GM23338 (cell line): ENCODE measurements around the gene ERBB4. TPM values are rescaled to one million over a fixed set of nuclear protein-coding genes. Genes with fewer than 3 reads are reported as not detected.

Experiments
- ATAC-seq: fragments of 200-7000 bp; cut with Tn5 transposase; 3 replicates; pipeline ENCODE4 v1.9.1; 2020
- DNase-seq: peaks from one replicate; pipeline ENCODE4 v3.0.0-alpha.2; 2015; ENCODE audit warnings: low spot score
- H2AFZ ChIP-seq: fragments of 200-600 bp; sonication (generic); 2 replicates; pipeline ENCODE4 v1.8.0; 2016; ENCODE audit warnings: antibody characterized with exemption, mild to moderate bottlenecking, moderate library complexity
- H3F3A ChIP-seq: fragments of 200-600 bp; sonication (generic); replicated peaks from 2 replicates; pipeline ENCODE4 v1.8.0; 2017; ENCODE audit warnings: antibody characterized with exemption, mixed run types, low read depth
- H3K27ac ChIP-seq: fragments of 200-600 bp; sonication (generic); 2 replicates; pipeline ENCODE4 v1.6.1; 2016; ENCODE audit warnings: low read depth
- H3K27me3 ChIP-seq: fragments of 200-600 bp; sonication (generic); 2 replicates; pipeline ENCODE4 v1.8.0; 2016; ENCODE audit warnings: mild to moderate bottlenecking, mixed run types, moderate library complexity; ENCODE audit not compliant: insufficient read depth
- H3K36me3 ChIP-seq: fragments of 200-600 bp; sonication (generic); 2 replicates; pipeline ENCODE4 v1.8.0; 2016; ENCODE audit warnings: mild to moderate bottlenecking; ENCODE audit not compliant: insufficient read depth
- H3K4me1 ChIP-seq: fragments of 200-600 bp; sonication (generic); 2 replicates; pipeline ENCODE4 v1.8.0; 2016; ENCODE audit warnings: mild to moderate bottlenecking, moderate library complexity; ENCODE audit not compliant: insufficient read depth
- H3K4me2 ChIP-seq: fragments of 200-600 bp; sonication (generic); 2 replicates; pipeline ENCODE4 v1.7.1; 2017; ENCODE audit warnings: mixed run types
- H3K4me3 ChIP-seq: fragments of 200-600 bp; sonication (generic); 2 replicates; pipeline ENCODE4 v1.6.1; 2016; ENCODE audit warnings: mixed run types
- H3K79me2 ChIP-seq: fragments of 200-600 bp; sonication (generic); replicated peaks from 2 replicates; pipeline ENCODE4 v1.8.0; 2017; ENCODE audit warnings: mild to moderate bottlenecking; ENCODE audit not compliant: insufficient read depth
- H3K9me2 ChIP-seq: fragments of 200-600 bp; sonication (generic); 2 replicates; pipeline ENCODE4 v1.8.0; 2017; ENCODE audit not compliant: insufficient read depth
- H4K20me1 ChIP-seq: fragments of 200-600 bp; sonication (generic); replicated peaks from 2 replicates; pipeline ENCODE4 v1.8.0; 2017; ENCODE audit warnings: mild to moderate bottlenecking; ENCODE audit not compliant: insufficient read depth
- H3K27ac Mint-ChIP-seq: 2 replicates; pipeline ENCODE4 v1.8.0; 2020; ENCODE audit warnings: inconsistent platforms, mild to moderate bottlenecking, moderate library complexity, mixed read lengths
- H3K27me3 Mint-ChIP-seq: 3 replicates; pipeline ENCODE4 v1.8.0; 2022; ENCODE audit warnings: low read depth, mild to moderate bottlenecking, moderate library complexity, mixed read lengths, inconsistent platforms; ENCODE audit not compliant: insufficient read depth, poor library complexity
- H3K36me3 Mint-ChIP-seq: 3 replicates; pipeline ENCODE4 v1.8.0; 2021; ENCODE audit warnings: low read depth, mild to moderate bottlenecking, inconsistent platforms, moderate library complexity, mixed read lengths
- H3K4me1 Mint-ChIP-seq: 3 replicates; pipeline ENCODE4 v1.8.0; 2020; ENCODE audit warnings: mild to moderate bottlenecking, inconsistent platforms, mixed read lengths
- H3K4me3 Mint-ChIP-seq: 3 replicates; pipeline ENCODE4 v1.8.0; 2021; ENCODE audit warnings: moderate library complexity, mild to moderate bottlenecking, inconsistent platforms, mixed read lengths
- H3K9me3 Mint-ChIP-seq: 3 replicates; pipeline ENCODE4 v1.8.0; 2020; ENCODE audit warnings: moderate library complexity, mild to moderate bottlenecking, inconsistent platforms, mixed read lengths
- CREB1 ChIP-seq: fragments of 250-450 bp; sonication (Bioruptor Pico); IDR thresholded peaks from 2 replicates; pipeline ENCODE4 v1.5.0; 2020; ENCODE audit warnings: low read depth, mild to moderate bottlenecking, moderate library complexity
- CTCF ChIP-seq, 2 experiments: fragments of 200-600 bp in 1 of 2; sonication (generic) in 1 of 2; conservative IDR thresholded peaks; 2 replicates each; pipeline versions ENCODE4 v1.5.1 to v1.6.1; 2016 to 2017; ENCODE audit warnings: antibody characterized with exemption in 2 of 2, low read depth in 2 of 2, mild to moderate bottlenecking in 2 of 2, moderate library complexity in 1 of 2
- EZH2 ChIP-seq: fragments of 200-600 bp; sonication (generic); IDR thresholded peaks from one replicate; pipeline ENCODE4 v1.8.0; 2017; ENCODE audit warnings: antibody characterized with exemption, mild to moderate bottlenecking, low read depth; ENCODE audit not compliant: unreplicated experiment
- REST ChIP-seq: IDR thresholded peaks from one replicate; pipeline ENCODE4 v1.6.1; 2018; ENCODE audit warnings: antibody characterized with exemption; ENCODE audit not compliant: unreplicated experiment
- STAT1 ChIP-seq: IDR thresholded peaks from one replicate; pipeline ENCODE4 v1.6.1; 2016; ENCODE audit warnings: antibody characterized with exemption; ENCODE audit not compliant: unreplicated experiment
- ZNF331 ChIP-seq: fragments of 250-450 bp; sonication (Bioruptor Pico); IDR thresholded peaks from 2 replicates; pipeline ENCODE4 v1.5.0; 2020; ENCODE audit warnings: low read depth, mild to moderate bottlenecking, moderate library complexity
- ZNF462 ChIP-seq: fragments of 250-450 bp; sonication (Bioruptor Pico); IDR thresholded peaks from 2 replicates; pipeline ENCODE4 v1.5.0; 2020; ENCODE audit warnings: mild to moderate bottlenecking, moderate library complexity
- polyA plus RNA-seq: library from polyadenylated mRNA; unstranded; fragments of >200 nt; fragmentation: Nextera tagmentation; extraction: Ambion mirVana; gene quantifications from 2 replicates; pipeline ENCODE4 v1.2.1, GENCODE V29; 2016
- total RNA-seq: library from RNA; depleted of rRNA; stranded (reverse); fragments of >200 nt; shearing (Covaris generic); gene quantifications from 2 replicates; pipeline ENCODE4 v1.2.3, GENCODE V29; 2014
- TF ChIP-seq, protein P1 (sequence below): IDR thresholded peaks from 2 replicates; pipeline ENCODE4 v1.6.1; 2016; ENCODE audit warnings: antibody characterized with exemption

ERBB4 gene
- total and polyA plus RNA-seq, 2 experiments from 2014 or later: 0.73 to 1.1 TPM

DNA sequence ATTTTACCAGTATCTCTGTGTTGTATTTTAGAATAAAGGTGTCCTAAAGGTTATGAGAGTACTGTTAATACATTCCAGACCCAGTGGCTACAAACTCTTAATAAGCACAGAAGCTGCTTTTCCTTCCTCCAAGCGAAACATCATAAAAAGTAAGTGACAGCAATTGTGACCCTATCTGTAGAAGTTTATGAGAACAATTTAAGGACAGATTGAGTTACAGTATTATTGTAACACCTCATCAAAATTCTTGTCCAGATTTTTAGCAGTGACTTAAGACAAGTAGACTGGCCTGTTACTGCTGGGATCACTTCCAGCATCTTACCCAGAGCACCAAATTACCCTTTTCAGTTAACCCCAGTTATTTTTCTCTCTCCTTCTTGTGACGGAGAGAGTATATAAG, 154.6 kb downstream of the ERBB4 start (continued):
- TF ChIP-seq, protein P1, sequence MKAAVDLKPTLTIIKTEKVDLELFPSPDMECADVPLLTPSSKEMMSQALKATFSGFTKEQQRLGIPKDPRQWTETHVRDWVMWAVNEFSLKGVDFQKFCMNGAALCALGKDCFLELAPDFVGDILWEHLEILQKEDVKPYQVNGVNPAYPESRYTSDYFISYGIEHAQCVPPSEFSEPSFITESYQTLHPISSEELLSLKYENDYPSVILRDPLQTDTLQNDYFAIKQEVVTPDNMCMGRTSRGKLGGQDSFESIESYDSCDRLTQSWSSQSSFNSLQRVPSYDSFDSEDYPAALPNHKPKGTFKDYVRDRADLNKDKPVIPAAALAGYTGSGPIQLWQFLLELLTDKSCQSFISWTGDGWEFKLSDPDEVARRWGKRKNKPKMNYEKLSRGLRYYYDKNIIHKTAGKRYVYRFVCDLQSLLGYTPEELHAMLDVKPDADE: no peak
- no peak for TF ChIP-seq STAT1
- TF ChIP-seq ZNF462 (CRISPR knock-in tag): no peak

GRCh38 chr2:212381428-212382102, 157.0 kb downstream of the ERBB4 start:
- H3K4me1 ChIP-seq: peaks cover 15% of the 10 kb centered on the region
- no peaks in the 10 kb centered on the region for H3K36me3 ChIP-seq
- Mint-ChIP-seq H3K36me3 (no peaks in the 10 kb centered on the region), H3K27ac (no peak overlapping the region; the same call in 1 of the 2 replicates), H3K4me1 (peaks cover 12% of the 10 kb centered on the region; the same call in 2 of the 3 replicates), H3K9me3 (no peaks in the 10 kb centered on the region), H3K27me3 (no peaks in the 10 kb centered on the region), H3K4me3 (no peak overlapping the region)
- no peak for ATAC-seq
- no peaks in the 10 kb centered on the region for H4K20me1 ChIP-seq
- H3K4me2 ChIP-seq: no peak overlapping the region
- no peaks in the 10 kb centered on the region for H3K79me2 ChIP-seq
- no peak for DNase-seq
- H3K27me3 ChIP-seq: no peaks in the 10 kb centered on the region
- H2AFZ ChIP-seq: no peak overlapping the region
- no peaks in the 10 kb centered on the region for H3K9me2 ChIP-seq
- H3K4me3 ChIP-seq: no peak overlapping the region
- no peaks in the 10 kb centered on the region for H3F3A ChIP-seq
- H3K27ac ChIP-seq: 0 out of 2 replicates have a peak overlapping the region, but pooled peaks have one; percentile 16
- no peak for TF ChIP-seq CREB1 (CRISPR knock-in tag)
- no peak for TF ChIP-seq REST
- no peak for TF ChIP-seq EZH2
- no peak for TF ChIP-seq CTCF (conservative IDR thresholded peaks at IDR 0.05; ENCODE audit: low read depth in 2 of 2)
- no peak for TF ChIP-seq ZNF331 (CRISPR knock-in tag)
